DOHH2 (cell line): Measurements from ENCODE around the gene TBX20.

Source experiments
- CTCF ChIP-seq: fragments of 200-600 bp; sonication (generic); IDR thresholded peaks from one replicate; pipeline ENCODE4 v1.5.1; 2014; ENCODE audit warnings: antibody characterized with exemption, mild to moderate bottlenecking, low read depth, low read length; ENCODE audit not compliant: poor library complexity, severe bottlenecking
- EZH2phosphoT487 ChIP-seq: fragments of 200-600 bp; sonication (generic); IDR thresholded peaks from 2 replicates; pipeline ENCODE4 v1.6.1; 2017; ENCODE audit warnings: borderline replicate concordance, mild to moderate bottlenecking, antibody characterized with exemption, low read length, moderate library complexity, mixed read lengths

- TF ChIP-seq EZH2phosphoT487 (no peak), CTCF (no peak)
Measured at GRCh38 chr7:35251606-35252310, 2.1 kb downstream of the TBX20 start.
